Measurements from ENCODE around the gene TEKT3.

Gene TEKT3

DNA sequence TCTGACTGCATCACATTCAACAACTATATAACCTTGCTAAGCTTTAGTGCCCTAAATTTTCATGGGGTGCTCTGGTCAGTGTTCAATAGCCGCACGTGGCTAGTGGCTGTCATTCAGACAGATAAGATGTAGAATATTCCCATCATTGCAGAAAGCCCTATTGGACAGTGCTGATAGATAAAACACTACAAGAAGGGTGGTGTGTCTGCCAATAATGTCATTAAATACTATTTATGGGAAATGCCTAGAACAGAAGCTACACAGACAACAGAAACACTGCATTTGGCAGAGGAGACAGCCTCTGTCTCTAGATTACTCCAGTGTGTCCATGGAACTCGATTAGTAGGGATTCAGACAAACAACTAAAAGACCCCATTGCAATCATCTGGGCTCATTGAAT lies 47.8 kb downstream of the TEKT3 start:
- DNase-seq (ENCODE audit: low spot score): no peak

- DNase-seq (ENCODE audit: low spot score): no peak
These were observed 49.6 kb downstream of the TEKT3 start for GRCh38 chr17:15291674-15292361.

DNA sequence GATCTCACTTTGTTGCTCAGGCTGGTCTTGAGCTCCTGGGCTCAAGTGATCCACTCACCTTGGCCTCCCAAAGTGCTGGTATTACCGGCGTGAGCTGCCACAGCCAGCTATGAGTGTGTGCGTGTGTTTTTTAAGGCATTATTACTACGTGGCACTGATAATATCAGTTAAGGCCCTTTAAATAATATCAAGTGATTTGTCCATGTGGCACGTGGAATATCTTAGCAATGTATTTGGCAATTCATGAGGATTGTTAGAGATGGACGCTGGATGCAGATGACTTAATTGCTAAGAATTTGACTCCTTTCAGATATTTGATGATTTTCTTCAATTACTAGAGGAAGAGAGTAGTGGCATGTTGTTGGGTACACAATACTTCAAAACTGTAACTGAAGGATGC lies 50.8 kb downstream of the TEKT3 start:
- no peak for DNase-seq (ENCODE audit: low spot score)

DNA sequence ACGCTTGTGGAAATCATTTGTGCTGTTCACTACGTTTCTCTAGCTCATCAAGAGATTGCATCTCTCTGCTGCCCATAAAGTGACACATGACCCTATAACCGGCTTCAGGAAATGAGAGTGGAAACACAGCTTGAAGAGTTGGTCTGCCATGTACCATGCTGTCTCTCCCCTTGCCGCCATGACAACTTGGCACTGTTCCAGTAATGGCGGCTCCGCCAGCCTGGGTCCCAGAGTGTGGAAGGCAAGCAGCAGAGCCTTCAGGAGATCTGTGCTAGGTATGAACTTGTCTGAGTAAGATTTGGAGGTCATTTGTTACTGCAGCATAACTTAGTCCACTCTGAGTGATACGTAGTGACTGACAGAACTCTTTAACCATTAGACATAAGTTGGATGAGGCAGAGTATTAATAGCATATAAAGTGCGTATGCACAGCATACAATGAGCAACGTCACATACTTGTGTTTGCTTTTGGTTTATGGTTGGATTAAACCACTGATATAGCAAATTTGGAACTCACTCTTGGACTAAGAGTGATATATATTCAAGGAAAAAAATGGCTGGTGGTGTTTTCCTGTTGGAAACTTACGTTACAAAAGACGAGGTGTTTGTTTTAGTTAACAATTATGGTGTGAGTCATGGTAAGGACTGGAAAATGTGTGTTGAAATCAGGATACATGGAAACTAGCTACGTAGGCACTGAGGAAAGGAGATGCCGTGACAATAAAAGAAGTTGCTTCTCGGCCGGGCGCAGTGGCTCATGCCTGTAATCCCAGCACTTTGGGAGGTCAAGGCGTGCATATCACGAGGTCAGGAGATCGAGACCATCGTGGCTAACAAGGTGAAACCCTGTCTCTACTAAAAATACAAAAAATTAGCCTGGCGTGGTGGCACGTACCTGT lies 51.9 kb downstream of the TEKT3 start:
- DNase-seq (ENCODE audit: low spot score): no peak

GRCh38 chr17:15288859-15289258 lies 52.5 kb downstream of the TEKT3 start:
- no peak for DNase-seq (ENCODE audit: low spot score)

- DNase-seq (ENCODE audit: low spot score): no peak
These were observed 53.7 kb downstream of the TEKT3 start for GRCh38 chr17:15287538-15288267.

DNA sequence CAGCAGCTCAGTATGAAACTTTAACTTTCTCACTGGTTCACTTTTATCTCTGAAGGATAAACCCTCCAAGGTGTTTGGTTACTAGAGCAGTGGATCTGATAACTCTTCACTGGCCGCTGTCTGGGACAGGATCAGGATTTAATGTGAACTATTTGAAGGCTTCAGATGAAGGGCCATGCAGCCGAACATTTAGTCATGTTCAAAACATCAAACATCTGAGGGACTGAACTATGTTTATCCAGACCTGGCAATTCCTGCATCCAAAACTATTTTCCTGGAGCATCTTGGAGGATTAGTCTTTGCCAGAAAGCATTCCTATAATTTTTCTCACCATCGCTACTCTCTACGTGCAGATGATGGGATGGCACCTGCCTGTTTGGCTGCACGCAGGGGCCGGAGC lies 55.9 kb downstream of the TEKT3 start:
- no peak for DNase-seq (ENCODE audit: low spot score)

GRCh38 chr17:15284537-15284936 lies 56.9 kb downstream of the TEKT3 start:
- DNase-seq (ENCODE audit: low spot score): no peak

GRCh38 chr17:15284107-15284506 lies 57.3 kb downstream of the TEKT3 start:
- no peak for DNase-seq (ENCODE audit: low spot score)

DNA sequence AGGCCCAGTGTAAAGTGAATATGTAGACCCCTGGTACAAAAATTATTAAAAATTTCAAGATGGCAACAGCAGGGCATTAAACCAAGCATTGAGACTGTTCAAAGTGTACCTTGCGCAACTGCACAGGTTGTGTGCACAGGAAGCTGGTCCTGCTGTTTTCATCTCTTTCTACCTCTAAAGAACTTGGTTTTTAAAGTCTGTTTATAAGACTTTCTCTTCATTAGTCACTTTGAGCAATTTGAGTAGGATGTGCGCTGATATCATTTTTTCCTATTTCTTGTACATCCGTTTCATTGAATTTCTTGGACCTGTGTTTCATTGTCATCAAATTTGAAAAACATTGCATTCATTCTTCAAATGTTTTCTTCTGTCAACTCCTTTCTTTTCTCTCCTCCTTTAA lies 59.5 kb downstream of the TEKT3 start:
- DNase-seq (ENCODE audit: low spot score): no peak

- DNase-seq (ENCODE audit: low spot score): no peak
These were observed 62.4 kb downstream of the TEKT3 start for GRCh38 chr17:15278924-15279477.

DNA sequence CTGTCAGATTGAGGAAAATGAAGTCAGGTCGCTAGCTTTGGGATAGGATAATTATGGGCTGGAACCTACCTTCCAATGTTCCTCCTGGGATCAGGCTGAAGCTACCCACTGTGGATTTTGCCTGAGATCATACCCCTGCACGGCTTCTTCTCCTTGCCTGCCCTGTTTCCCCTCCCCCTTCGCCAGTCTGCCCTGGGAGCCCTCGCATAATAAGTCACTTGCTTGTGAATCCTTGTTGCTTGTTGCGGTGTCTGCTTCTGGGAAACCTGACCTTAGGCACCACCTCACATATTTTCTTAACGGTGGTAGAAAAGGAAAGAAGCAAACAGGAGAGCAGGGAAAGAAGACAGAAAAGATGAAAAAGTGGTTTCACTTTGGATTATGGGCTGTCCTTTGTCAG lies 63.0 kb downstream of the TEKT3 start:
- DNase-seq (ENCODE audit: low spot score): no peak

DNA sequence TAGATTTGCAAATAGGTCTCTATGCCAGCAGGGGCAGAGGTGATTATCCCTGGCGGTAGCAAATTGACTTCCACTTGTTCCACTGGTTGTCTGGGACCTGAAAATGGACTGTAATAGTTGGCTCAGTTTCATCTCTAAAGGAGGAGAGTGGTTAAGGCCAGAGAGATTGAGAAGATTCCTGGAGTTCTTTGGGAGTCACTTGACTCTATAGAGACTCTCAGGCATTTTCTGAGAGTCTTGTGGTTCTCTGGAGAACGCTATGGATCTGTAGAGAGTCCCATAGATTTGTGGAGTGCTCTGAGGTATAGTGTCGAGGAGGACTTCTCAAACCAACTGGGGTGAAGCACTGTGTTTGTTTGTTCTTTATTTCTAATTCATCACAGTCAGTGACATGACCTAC lies 67.4 kb downstream of the TEKT3 start:
- DNase-seq (ENCODE audit: low spot score): no peak

GRCh38 chr17:15273141-15273793 lies 68.1 kb downstream of the TEKT3 start:
- DNase-seq (ENCODE audit: low spot score): no peak

GRCh38 chr17:15271741-15272140 lies 69.7 kb downstream of the TEKT3 start:
- no peak for DNase-seq (ENCODE audit: low spot score)

- DNase-seq (ENCODE audit: low spot score): no peak
These were observed 70.6 kb downstream of the TEKT3 start for GRCh38 chr17:15270628-15271381.

- DNase-seq (ENCODE audit: low spot score): no peak
These were observed 71.7 kb downstream of the TEKT3 start for GRCh38 chr17:15269780-15270089.

GRCh38 chr17:15269087-15269779 lies 72.2 kb downstream of the TEKT3 start:
- no peak for DNase-seq (ENCODE audit: low spot score)

GRCh38 chr17:15268461-15268860 lies 72.9 kb downstream of the TEKT3 start:
- no peak for DNase-seq (ENCODE audit: low spot score)

GRCh38 chr17:15267996-15268395 lies 73.4 kb downstream of the TEKT3 start:
- no peak for DNase-seq (ENCODE audit: low spot score)
